ENCODE data around the gene USPL1.

DNA sequence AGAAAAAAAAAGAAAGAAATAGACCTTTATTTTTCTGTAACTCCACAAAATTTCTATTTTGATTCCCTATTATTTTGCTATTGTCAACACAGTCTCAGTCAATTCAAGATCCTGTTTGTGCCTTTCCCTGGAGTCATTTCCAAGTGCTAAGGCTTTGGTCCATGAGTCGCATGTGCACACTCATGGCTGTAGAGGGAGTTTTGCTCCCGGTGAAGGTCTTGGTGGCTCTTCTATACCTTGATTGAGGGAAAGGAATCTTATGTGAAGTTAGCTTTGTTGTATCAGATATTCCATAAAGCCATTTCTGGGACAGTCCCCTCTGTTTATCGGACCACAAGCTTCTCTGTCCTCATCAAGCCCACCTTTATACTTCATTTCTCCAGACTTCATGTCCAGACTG is 59.0 kb downstream of the USPL1 start:
- TF ChIP-seq CTCF (IDR thresholded peaks at IDR 0.05; ENCODE audit: low read depth, low read length) = peak; percentile 39
- no peak for TF ChIP-seq POLR2A (IDR thresholded peaks at IDR 0.05; ENCODE audit: extremely low read depth, insufficient read length)
- TF ChIP-seq, protein P1, sequence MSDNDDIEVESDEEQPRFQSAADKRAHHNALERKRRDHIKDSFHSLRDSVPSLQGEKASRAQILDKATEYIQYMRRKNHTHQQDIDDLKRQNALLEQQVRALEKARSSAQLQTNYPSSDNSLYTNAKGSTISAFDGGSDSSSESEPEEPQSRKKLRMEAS (IDR thresholded peaks at IDR 0.05; ENCODE audit: low read depth, low read length) = no peak; the same call in 1 of the 2 replicates
